ENCODE results near the gene SLC6A2.

GRCh38 chr16:55638256-55638655 is 17.5 kb upstream of the SLC6A2 start:
- TF ChIP-seq CTCF (IDR thresholded peaks at IDR 0.05) = no peak
- TF ChIP-seq POLR2A (IDR thresholded peaks at IDR 0.05) = no peak
- TF ChIP-seq EP300 (IDR thresholded peaks at IDR 0.05) = no peak
- TF ChIP-seq POLR2AphosphoS5 (IDR thresholded peaks at IDR 0.05) = no peak
